ENCODE measurements around the gene UBE2F.

The UBE2F gene

GRCh38 chr2:237966565-237967462 lies at the start of gene UBE2F:
Gene UBE2F, plus strand, starts transcription at chr2:237967014. Its CDS starts 6,094 bp downstream, at chr2:237973108.
- DNase-seq, result peak; percentile 93

- DNase-seq, result no peak
Observed at GRCh38 chr2:237917696-237918374, 49.0 kb upstream of the UBE2F start.

GRCh38 chr2:237919593-237919992 lies 47.2 kb upstream of the UBE2F start:
- DNase-seq, result no peak

GRCh38 chr2:237920673-237921072 lies 46.1 kb upstream of the UBE2F start:
- no peak for DNase-seq

GRCh38 chr2:237921967-237922492 lies 44.8 kb upstream of the UBE2F start:
- DNase-seq, result no peak

- DNase-seq, result no peak
Observed at GRCh38 chr2:237922641-237923361, 44.0 kb upstream of the UBE2F start.

- DNase-seq, result peak; percentile 12
Observed at GRCh38 chr2:237923481-237924163, 43.2 kb upstream of the UBE2F start.

GRCh38 chr2:237924164-237924534 lies 42.7 kb upstream of the UBE2F start:
- no peak for DNase-seq

GRCh38 chr2:237927135-237927534 lies 39.7 kb upstream of the UBE2F start:
- DNase-seq, result no peak

- DNase-seq, result no peak
Observed at GRCh38 chr2:237927986-237928385, 38.8 kb upstream of the UBE2F start.

- DNase-seq, result no peak
Observed at GRCh38 chr2:237929979-237930378, 36.8 kb upstream of the UBE2F start.

GRCh38 chr2:237931205-237931721 lies 35.6 kb upstream of the UBE2F start:
- no peak for DNase-seq

GRCh38 chr2:237932731-237933131 lies 34.1 kb upstream of the UBE2F start:
- no peak for DNase-seq

- DNase-seq, result no peak
Observed at GRCh38 chr2:237934186-237934585, 32.6 kb upstream of the UBE2F start.

GRCh38 chr2:237935740-237936452 lies 30.9 kb upstream of the UBE2F start:
- no peak for DNase-seq

- peak; percentile 60 for DNase-seq
Observed at GRCh38 chr2:237939251-237939650, 27.6 kb upstream of the UBE2F start.

- no peak for DNase-seq
Observed at GRCh38 chr2:237940828-237941227, 26.0 kb upstream of the UBE2F start.

- DNase-seq, result no peak
Observed at GRCh38 chr2:237941239-237941638, 25.6 kb upstream of the UBE2F start.

- DNase-seq, result no peak
Observed at GRCh38 chr2:237942513-237942899, 24.3 kb upstream of the UBE2F start.

- DNase-seq, result peak; percentile 68
Observed at GRCh38 chr2:237943395-237944094, 23.3 kb upstream of the UBE2F start.

- no peak for DNase-seq
Observed at GRCh38 chr2:237944302-237944701, 22.5 kb upstream of the UBE2F start.
